Measurements from ENCODE around the gene RTN1. TPM values are rescaled to one million over a fixed set of nuclear protein-coding genes. Genes with fewer than 3 reads are reported as not detected.

The RTN1 gene
- total RNA-seq, 1 donor = under 0.01 TPM

DNA sequence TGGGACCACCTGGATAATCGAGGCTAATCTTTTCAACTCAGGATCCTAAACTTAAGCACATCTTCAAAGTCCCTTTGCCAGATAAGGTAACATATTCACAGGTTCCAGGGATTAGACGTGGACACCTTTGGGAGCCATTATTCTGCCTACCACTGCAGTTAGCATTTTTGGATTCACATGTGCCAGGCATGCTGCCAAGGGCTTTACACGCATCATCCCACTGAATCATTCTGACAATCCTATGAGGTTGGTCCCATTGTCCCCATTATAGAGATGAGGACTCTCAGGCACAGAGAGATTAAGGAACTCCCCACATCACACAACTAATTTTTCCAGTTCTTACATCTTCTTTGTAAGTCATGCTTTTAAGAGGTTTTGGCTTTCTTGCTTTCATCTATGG, 34.5 kb downstream of the RTN1 start:
- H2AFZ ChIP-seq (ENCODE audit: low read length) = no peak overlapping the region
- no peak overlapping the region for H3K4me3 ChIP-seq (ENCODE audit: insufficient read depth, low read length)
- no peaks in the 10 kb centered on the region for H3K27me3 ChIP-seq (ENCODE audit: insufficient read depth, low read length)
- DNase-seq (ENCODE audit: insufficient read length, low spot score, missing footprints) = no peak
- no peaks in the 10 kb centered on the region for H4K20me1 ChIP-seq (ENCODE audit: insufficient read depth, low read length)
- no peak overlapping the region for H3K27ac ChIP-seq (ENCODE audit: low read depth, low read length)
- TF ChIP-seq CTCF (IDR thresholded peaks at IDR 0.05; ENCODE audit: extremely low read depth, low read depth, low read length) = no peak
- H3K9me3 ChIP-seq (ENCODE audit: low read depth, low read length) = no peaks in the 10 kb centered on the region
- no peaks in the 10 kb centered on the region for H3K79me2 ChIP-seq (ENCODE audit: insufficient read depth, low read length)
- H3K36me3 ChIP-seq (ENCODE audit: insufficient read depth, low read length) = no peaks in the 10 kb centered on the region
- no peak overlapping the region for H3K4me2 ChIP-seq (ENCODE audit: insufficient read depth, low read length)
- no peaks in the 10 kb centered on the region for H3K4me1 ChIP-seq (ENCODE audit: insufficient read depth, low read length)

DNA sequence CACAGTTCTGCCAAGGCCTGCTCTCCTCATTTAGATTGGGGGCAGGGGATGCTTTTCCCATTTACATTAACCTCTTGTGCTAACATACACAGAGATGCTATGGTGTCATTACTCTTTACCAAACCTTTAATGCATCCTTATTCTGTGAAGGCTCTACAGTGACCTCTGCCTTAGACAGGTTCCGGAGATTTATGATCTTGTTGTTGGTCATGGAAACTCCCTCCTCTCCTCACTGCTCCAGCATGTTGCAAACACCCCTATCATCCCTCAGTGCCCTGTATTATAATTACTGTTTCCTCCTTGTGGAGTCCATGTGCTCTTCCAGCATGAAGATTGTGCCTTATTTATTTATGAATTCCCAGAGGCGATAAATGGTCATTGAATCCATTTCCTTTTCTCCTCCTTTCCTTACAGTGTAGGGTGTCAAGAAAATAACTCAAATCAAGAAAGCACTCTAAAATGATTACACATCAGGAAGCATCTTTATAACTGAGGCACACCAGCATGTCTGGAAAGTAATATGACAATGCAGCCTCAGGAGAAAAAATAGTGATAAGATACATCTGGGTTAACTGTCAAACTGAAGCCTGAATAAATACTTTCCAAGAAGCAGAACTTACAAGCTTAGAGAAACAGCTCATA, 37.8 kb downstream of the RTN1 start:
- Histone ChIP-seq H3K9me3 (ENCODE audit: low read depth, low read length) (no peaks in the 10 kb centered on the region), H3K36me3 (ENCODE audit: insufficient read depth, low read length) (no peaks in the 10 kb centered on the region), H2AFZ (ENCODE audit: low read length) (no peak overlapping the region), H3K27ac (ENCODE audit: low read depth, low read length) (no peak overlapping the region), H3K4me1 (ENCODE audit: insufficient read depth, low read length) (no peaks in the 10 kb centered on the region), H3K79me2 (ENCODE audit: insufficient read depth, low read length) (no peaks in the 10 kb centered on the region), H3K27me3 (ENCODE audit: insufficient read depth, low read length) (no peaks in the 10 kb centered on the region), H3K4me2 (ENCODE audit: insufficient read depth, low read length) (no peak overlapping the region), H4K20me1 (ENCODE audit: insufficient read depth, low read length) (no peaks in the 10 kb centered on the region), H3K4me3 (ENCODE audit: insufficient read depth, low read length) (no peak overlapping the region)
- TF ChIP-seq CTCF (IDR thresholded peaks at IDR 0.05; ENCODE audit: extremely low read depth, low read depth, low read length) = no peak
- DNase-seq (ENCODE audit: insufficient read length, low spot score, missing footprints) = no peak

DNA sequence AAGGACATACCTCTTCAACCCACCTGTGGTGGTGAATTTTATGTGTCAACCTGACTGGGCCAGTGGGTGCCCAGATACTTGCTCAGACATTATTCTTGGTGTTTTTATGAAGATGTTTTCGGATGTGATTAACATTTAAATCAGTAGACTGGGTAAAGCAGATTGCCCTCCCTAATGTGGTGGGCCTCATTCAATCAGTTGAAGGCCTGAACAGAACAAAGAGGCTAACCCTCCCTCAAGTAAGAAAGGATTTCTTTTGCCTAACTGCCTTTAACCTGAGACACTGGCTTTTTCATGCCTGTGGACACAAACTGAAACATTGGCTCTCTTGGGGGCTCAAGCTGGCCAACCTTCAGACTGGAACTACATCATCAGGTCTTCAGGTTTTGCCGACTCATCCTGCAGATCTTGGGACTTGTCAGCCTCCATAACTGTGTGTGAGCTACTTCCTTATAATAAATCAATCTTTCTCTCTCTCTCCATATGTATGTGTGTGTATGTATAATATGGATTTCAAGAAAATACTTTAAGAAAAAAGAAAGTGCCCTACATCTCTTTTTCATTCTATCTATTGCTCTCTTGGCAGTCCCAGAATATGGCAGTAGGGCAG, 39.4 kb downstream of the RTN1 start:
- Histone ChIP-seq H3K4me3 (ENCODE audit: insufficient read depth, low read length) (no peak overlapping the region), H3K79me2 (ENCODE audit: insufficient read depth, low read length) (no peaks in the 10 kb centered on the region), H3K9me3 (ENCODE audit: low read depth, low read length) (no peaks in the 10 kb centered on the region), H3K4me2 (ENCODE audit: insufficient read depth, low read length) (no peak overlapping the region), H3K36me3 (ENCODE audit: insufficient read depth, low read length) (no peaks in the 10 kb centered on the region), H3K27me3 (ENCODE audit: insufficient read depth, low read length) (no peaks in the 10 kb centered on the region), H2AFZ (ENCODE audit: low read length) (no peak overlapping the region), H3K27ac (ENCODE audit: low read depth, low read length) (no peak overlapping the region), H4K20me1 (ENCODE audit: insufficient read depth, low read length) (no peaks in the 10 kb centered on the region), H3K4me1 (ENCODE audit: insufficient read depth, low read length) (no peaks in the 10 kb centered on the region)
- DNase-seq (ENCODE audit: insufficient read length, low spot score, missing footprints) = no peak
- no peak for TF ChIP-seq CTCF (IDR thresholded peaks at IDR 0.05; ENCODE audit: extremely low read depth, low read depth, low read length)

GRCh38 chr14:59830338-59830734, 40.2 kb downstream of the RTN1 start:
- Histone ChIP-seq H4K20me1 (ENCODE audit: insufficient read depth, low read length) (no peaks in the 10 kb centered on the region), H3K9me3 (ENCODE audit: low read depth, low read length) (no peaks in the 10 kb centered on the region), H3K4me3 (ENCODE audit: insufficient read depth, low read length) (no peak overlapping the region), H3K36me3 (ENCODE audit: insufficient read depth, low read length) (no peaks in the 10 kb centered on the region), H3K4me2 (ENCODE audit: insufficient read depth, low read length) (no peak overlapping the region), H3K4me1 (ENCODE audit: insufficient read depth, low read length) (no peaks in the 10 kb centered on the region), H3K79me2 (ENCODE audit: insufficient read depth, low read length) (no peaks in the 10 kb centered on the region), H3K27me3 (ENCODE audit: insufficient read depth, low read length) (no peaks in the 10 kb centered on the region), H3K27ac (ENCODE audit: low read depth, low read length) (no peak overlapping the region), H2AFZ (ENCODE audit: low read length) (no peak overlapping the region)
- DNase-seq (ENCODE audit: insufficient read length, low spot score, missing footprints) = no peak
- no peak for TF ChIP-seq CTCF (IDR thresholded peaks at IDR 0.05; ENCODE audit: extremely low read depth, low read depth, low read length)

Measured in osteoblast (primary cell).